HG02981 (cell line): Measurements from ENCODE around the gene GALNT11.

Source experiments
- ATAC-seq: cut with Tn5 transposase; IDR thresholded peaks from one replicate; pipeline ENCODE4 v1.9.1; 2021; ENCODE audit warnings: mild to moderate bottlenecking, moderate library complexity; ENCODE audit not compliant: unreplicated experiment

The GALNT11 gene

DNA sequence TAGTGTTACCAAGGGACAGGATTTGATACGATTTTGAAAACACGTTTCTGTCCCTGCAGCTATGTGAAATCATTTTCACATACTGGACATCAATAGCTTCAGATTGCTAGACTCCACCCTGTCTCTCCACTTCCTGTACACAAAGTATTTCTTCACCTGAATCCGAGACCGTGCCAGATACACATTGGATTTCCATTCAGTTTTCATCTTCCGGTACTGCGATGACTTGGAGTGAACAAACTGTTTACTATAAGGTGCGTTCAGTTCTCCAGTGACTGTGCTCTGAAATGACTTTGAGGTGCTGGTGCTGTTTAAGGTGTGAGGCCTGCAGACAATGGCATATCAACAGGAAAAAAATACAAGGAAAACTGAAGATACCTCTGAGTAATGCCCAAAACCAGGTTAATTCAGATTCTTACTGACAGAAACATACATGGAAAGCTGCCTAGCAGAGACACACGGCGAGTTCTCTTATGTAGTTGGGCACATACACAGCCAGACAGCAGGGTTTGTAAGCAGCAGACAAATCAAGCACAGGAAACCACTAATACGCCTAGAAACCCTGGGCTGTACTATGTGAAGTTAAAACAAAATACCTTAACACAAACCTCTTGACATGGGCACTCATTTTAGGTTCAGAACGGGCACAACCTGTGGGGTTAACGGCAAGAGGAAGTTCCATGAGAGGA lies 119.2 kb downstream of the GALNT11 start:
- no peak for ATAC-seq

DNA sequence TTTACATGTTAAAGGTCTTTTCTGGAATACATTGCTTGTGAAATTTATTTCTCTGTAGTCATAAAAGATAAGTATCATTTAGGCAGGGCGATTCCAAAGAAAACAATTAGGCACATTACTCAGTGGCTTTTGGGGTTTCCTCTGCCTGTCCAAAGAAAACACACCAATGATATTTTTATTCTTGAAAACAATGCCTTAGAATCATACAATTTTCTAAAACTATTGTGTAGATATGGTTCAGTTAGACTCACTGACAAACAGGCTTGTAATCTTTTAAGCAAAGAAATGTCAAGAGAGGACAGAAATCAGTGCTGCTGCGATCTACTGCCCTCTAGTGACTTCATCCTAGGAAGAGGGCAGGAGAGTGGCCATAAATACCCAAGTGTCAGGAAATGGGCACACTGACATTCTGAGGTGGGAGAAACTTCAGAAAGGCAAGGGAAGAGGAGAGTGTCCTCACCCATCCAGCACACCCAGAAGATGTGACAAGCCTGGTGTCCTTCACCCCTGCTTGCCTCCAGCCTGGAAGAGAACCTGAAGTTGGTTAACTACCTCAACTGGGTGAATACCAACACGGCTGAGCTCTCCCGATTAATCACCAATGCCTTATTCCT lies 120.5 kb downstream of the GALNT11 start:
- no peak for ATAC-seq

DNA sequence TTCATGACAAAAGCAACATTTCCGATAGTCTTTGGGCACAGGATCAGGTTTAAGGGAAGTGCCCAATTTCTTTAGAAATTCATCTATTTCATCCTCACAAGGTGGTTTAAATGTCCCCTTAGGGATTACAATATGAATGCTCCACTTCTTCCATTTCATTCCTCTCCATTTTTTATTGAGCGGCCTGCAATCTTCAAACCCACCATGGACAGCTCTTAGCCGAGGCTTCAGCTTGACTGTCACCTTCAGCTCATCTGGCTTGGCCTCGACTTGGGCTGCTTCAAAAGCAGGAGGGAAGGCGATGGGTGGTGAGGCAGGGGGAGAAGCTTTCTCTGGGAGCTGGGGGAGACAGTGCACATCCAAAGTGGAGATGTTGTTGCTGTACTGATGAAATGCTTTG lies 123.2 kb downstream of the GALNT11 start:
- ATAC-seq: no peak

DNA sequence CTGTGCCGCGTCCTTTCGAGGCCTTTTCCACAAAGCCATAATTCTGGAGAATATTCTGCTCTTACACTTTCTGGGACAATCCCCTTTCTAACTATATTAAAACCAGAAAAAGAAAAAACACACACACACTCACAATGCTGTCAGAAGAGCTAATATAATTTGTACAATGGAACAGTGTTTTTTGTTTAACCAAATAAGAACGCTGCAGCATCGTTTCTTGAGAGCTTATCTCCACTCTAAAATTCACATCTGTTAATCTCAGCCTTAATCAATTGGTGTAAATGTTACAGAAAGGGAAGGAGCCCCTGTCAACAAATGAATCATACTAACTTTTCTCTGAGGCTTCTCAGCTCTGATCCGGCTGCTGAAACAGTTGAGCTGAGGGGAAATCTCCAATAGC lies 123.9 kb downstream of the GALNT11 start:
- no peak for ATAC-seq

DNA sequence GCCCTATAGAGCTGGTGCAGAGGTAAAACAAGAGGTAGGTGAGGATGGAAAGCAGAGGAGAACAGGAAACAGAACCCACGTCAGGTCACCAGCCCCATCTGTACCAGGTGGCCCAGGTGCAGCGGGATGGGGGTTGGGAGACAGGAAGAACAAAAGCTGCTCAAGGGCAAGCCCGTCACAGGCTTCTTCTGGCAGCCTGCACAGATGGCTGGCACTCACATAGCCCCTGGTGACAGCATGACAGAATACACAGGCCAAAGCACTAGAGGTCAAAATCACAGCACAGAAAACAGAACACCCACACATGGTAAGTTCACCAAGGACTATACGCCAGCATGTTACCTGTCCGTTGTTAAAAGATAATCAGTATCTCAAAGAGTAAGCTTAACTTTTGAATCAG lies 126.8 kb downstream of the GALNT11 start:
- ATAC-seq: no peak

DNA sequence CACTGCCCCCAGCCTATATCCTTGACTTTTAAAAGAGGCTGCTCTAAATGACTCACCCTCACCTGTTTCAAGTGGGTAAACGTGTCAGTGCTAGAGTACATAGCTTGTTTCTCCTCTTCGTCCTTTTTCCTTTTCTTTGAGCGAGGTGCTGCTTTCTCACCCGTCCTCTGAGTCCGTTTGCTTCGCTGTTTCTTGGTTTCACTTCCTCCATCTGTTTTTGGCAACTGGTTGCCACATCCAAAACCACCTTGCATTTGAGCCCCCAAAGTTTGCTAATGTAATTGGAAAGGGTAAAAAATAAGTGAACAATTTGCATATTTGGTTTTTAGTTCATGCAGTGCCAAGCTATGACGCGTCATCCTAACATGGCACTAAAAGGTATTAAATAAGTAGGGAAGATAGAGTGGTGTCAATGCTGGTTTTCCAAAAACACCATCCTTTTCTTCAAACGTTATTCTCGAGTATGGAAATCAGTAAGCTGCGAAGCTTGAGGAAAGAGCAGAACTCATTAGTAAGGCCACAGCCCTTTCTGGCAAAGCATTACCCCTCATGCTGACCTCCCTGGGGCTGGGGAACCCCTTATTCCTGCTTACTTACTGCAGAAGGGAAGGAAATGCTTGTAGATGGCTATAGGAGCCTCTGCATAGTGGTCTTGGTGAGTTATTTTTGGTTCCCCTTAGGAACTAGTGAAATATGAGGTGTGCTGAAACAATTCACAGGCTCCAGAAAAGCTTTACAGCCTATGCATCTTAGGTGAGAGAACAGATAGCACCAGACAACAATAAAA lies 133.5 kb downstream of the GALNT11 start:
- peak; percentile 86 for ATAC-seq

DNA sequence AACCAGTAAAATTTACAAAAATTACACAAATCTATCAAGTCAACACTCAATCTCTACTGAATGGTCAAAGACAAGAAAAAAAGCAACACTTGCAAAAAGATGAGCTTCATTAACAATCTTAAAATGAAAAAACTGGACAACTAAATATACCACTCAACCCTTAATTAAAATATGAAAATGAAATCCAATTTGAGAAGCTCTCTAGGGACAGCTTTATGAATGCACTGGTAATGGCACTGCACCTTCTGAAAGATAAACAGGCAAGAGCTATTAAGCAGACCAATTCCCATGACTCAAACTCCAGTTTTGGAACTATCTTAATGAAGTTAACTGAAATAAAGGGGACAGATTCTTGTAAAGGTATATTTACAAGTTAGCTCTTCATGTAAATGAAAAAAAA lies 135.7 kb downstream of the GALNT11 start:
- ATAC-seq: no peak

DNA sequence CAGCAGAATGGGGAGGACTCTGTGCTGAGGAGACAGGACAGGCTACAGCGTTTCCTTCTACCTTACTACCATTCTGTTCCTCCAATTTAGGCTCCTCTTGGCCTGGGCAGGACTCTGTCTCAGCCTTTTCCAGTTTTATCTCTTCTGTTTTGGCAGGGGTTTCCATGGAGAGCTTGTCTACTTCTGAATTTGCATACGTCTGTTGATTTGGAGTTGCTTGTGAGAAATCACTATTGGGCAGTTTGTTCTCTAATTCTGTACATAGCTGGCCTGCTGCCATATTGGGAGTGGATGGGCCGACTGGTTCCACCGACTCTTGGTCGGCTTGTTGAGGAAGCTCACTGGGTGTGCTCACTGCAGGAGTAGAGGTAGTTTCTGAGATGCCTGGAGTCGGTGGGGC lies 136.8 kb downstream of the GALNT11 start:
- no peak for ATAC-seq
